GM12878 (cell line): ENCODE results near the gene FUNDC1. TPM values are rescaled to one million over a fixed set of nuclear protein-coding genes. Genes with fewer than 3 reads are reported as not detected.

Source experiments
- ATAC-seq: fragments of 200-7000 bp; cut with Tn5 transposase; 3 replicates; pipeline ENCODE4 v1.9.1; 2020; ENCODE audit warnings: mild to moderate bottlenecking, moderate library complexity
- BruUV-seq: library from RNA; stranded (reverse); fragments of 400-500 nt; replicated peaks from 2 replicates; lab custom pipeline; 2021; lab: Mats Ljungman, UMichigan
- CTCF ChIA-PET: fragments of 300-600 bp; sonication (Branson Sonifier 250); formaldehyde crosslinking; extraction: SDS; loops from one replicate; lab custom pipeline; 2021; ENCODE audit warnings: inconsistent platforms; lab: Yijun Ruan, JAX
- POLR2A ChIA-PET: fragments of 350-600 bp; formaldehyde crosslinking; extraction: SDS; loops from one replicate; lab custom pipeline; 2021; ENCODE audit warnings: inconsistent platforms; lab: Charles Lee
- RAD21 ChIA-PET: fragments of 300-600 bp; sonication (Branson Sonifier 250); formaldehyde crosslinking; loops from one replicate; lab custom pipeline; 2023; ENCODE audit warnings: antibody characterized with exemption; ENCODE audit not compliant: unreplicated experiment; lab: Charles Lee
- SMC1A ChIA-PET: fragments of 300-600 bp; sonication (Branson Sonifier 250); formaldehyde crosslinking; loops from one replicate; lab custom pipeline; 2023; ENCODE audit not compliant: unreplicated experiment, uncharacterized antibody; lab: Charles Lee
- DNase-seq: peaks from one replicate; pipeline ENCODE4 v3.0.0-alpha.2; 2011; ENCODE audit warnings: low read depth, low spot score
- FAIRE-seq: peaks from 3 replicates; lab custom pipeline; 2011; peaks lifted over from hg19 to GRCh38; lab: Jason Lieb, UNC
- H2AFZ ChIP-seq: 2 replicates; pipeline ENCODE4 v1.6.0; 2011; ENCODE audit warnings: low read depth, low read length, control low read depth; ENCODE audit not compliant: control insufficient read depth
- H3K27ac ChIP-seq: 2 replicates; pipeline ENCODE4 v1.5.1; 2011; ENCODE audit warnings: control low read depth; ENCODE audit not compliant: control insufficient read depth, insufficient read depth
- H3K27me3 ChIP-seq, 2 experiments: replicated peaks in 1 of 2; 2 replicates each; pipeline versions ENCODE4 v1.6.0 to v1.6.1; 2011; ENCODE audit warnings: low read length in 1 of 2; ENCODE audit not compliant: control insufficient read depth in 2 of 2, insufficient read depth in 2 of 2
- H3K36me3 ChIP-seq, 2 experiments: 2 replicates each; pipeline ENCODE4 v1.5.1; 2011; ENCODE audit warnings: low read length in 1 of 2; ENCODE audit not compliant: control insufficient read depth in 2 of 2, insufficient read depth in 2 of 2
- H3K4me1 ChIP-seq: 2 replicates; pipeline ENCODE4 v1.6.1; 2011; ENCODE audit warnings: mild to moderate bottlenecking, low read length, moderate library complexity, mixed read lengths; ENCODE audit not compliant: control insufficient read depth, insufficient read depth
- H3K4me2 ChIP-seq: 2 replicates; pipeline ENCODE4 v1.6.0; 2011; ENCODE audit warnings: control low read depth; ENCODE audit not compliant: control insufficient read depth, insufficient read depth
- H3K4me3 ChIP-seq: fragments of 200-600 bp; sonication (generic); 2 replicates; pipeline ENCODE4 v1.5.1; 2016
- H3K79me2 ChIP-seq: 2 replicates; pipeline ENCODE4 v1.6.0; 2011; ENCODE audit warnings: low read length; ENCODE audit not compliant: control insufficient read depth, insufficient read depth
- H3K9ac ChIP-seq: 2 replicates; pipeline ENCODE4 v1.8.0; 2011; ENCODE audit warnings: low read length, control low read depth, mixed read lengths; ENCODE audit not compliant: control insufficient read depth, insufficient read depth
- H3K9me3 ChIP-seq: replicated peaks from 3 replicates; pipeline ENCODE4 v1.5.1; 2011; ENCODE audit warnings: mild to moderate bottlenecking, low read length; ENCODE audit not compliant: control insufficient read depth, insufficient read depth
- H4K20me1 ChIP-seq: 2 replicates; pipeline ENCODE4 v1.6.0; 2011; ENCODE audit not compliant: control insufficient read depth, insufficient read depth
- FOS ChIP-seq: IDR thresholded peaks from 3 replicates; pipeline ENCODE4 v1.6.1; 2011; ENCODE audit warnings: borderline replicate concordance; ENCODE audit not compliant: insufficient read length; ENCODE audit errors: extremely low read depth
- JUND ChIP-seq: IDR thresholded peaks from 2 replicates; pipeline ENCODE4 v1.6.1; 2012; ENCODE audit warnings: low read depth, mild to moderate bottlenecking, low read length, improper control_type of control experiment, moderate library complexity
- KLF5 ChIP-seq: fragments of 450-650 bp; IDR thresholded peaks from 2 replicates; pipeline ENCODE4 v1.6.1; 2014; ENCODE audit warnings: mild to moderate bottlenecking; ENCODE audit not compliant: partially characterized antibody
- MYB ChIP-seq: fragments of 150-350 bp; IDR thresholded peaks from 2 replicates; pipeline ENCODE4 v1.6.1; 2014; ENCODE audit warnings: mild to moderate bottlenecking, low read depth, low read length, borderline replicate concordance
- NBN ChIP-seq: fragments of 450-650 bp; IDR thresholded peaks from 2 replicates; pipeline ENCODE4 v1.6.1; 2016
- NRF1 ChIP-seq: conservative IDR thresholded peaks from 2 replicates; pipeline ENCODE4 v1.6.1; 2011; ENCODE audit warnings: mild to moderate bottlenecking, low read depth, low read length, improper control_type of control experiment
- SREBF1 ChIP-seq: IDR thresholded peaks from 2 replicates; pipeline ENCODE4 v1.6.1; 2012; ENCODE audit warnings: mild to moderate bottlenecking, low read length
- TAF1 ChIP-seq: IDR thresholded peaks from 2 replicates; pipeline ENCODE4 v1.6.1; 2011; ENCODE audit warnings: mild to moderate bottlenecking, low read depth, low read length, borderline replicate concordance
- ZSCAN29 ChIP-seq: fragments of 450-650 bp; IDR thresholded peaks from 2 replicates; pipeline ENCODE4 v1.6.1; 2017; ENCODE audit warnings: mild to moderate bottlenecking, moderate library complexity
- WGBS: methylation state at CpG from one replicate; pipeline ENCODE4 v1.1.6; 2016; ENCODE audit warnings: low lambda C conversion rate; ENCODE audit not compliant: insufficient replicate concordance, insufficient coverage; ENCODE audit errors: missing lambda C conversion rate; 5-methylcytosine and 5-hydroxymethylcytosine counted together
- in situ Hi-C: fragments of 300-500 bp; cut with MboI; formaldehyde crosslinking; loops from 9 replicates; pipeline ENCODE4 v1.14.3; 2018; ENCODE audit warnings: mixed read lengths
- intact Hi-C: fragments of 100-400 bp; cut with micrococcal nuclease; formaldehyde crosslinking; loops from one replicate; pipeline ENCODE4 v1.14.2; 2022; ENCODE audit not compliant: unreplicated experiment
- polyA plus RNA-seq, 11 experiments: library from polyadenylated mRNA; depleted of rRNA in 4 of 11; unstranded in 6 of 11; stranded (reverse) in 5 of 11; fragments of >200 nt; fragmentation: Nextera tagmentation in 4 of 11; fragmentation: Illumina TruSeq in 1 of 11; extraction: Ambion mirVana in 4 of 11; extraction: Trizol in 1 of 11; gene quantifications; 1 replicate in 1 of 11; 2 replicates in 10 of 11; pipeline versions ENCODE4 v1.2.1 to v1.2.3, GENCODE V29; 2011 to 2016; ENCODE audit warnings: inconsistent platforms in 2 of 11, missing spikeins in 2 of 11, low read depth in 1 of 11
- total RNA-seq, 4 experiments: library from RNA; depleted of rRNA in 3 of 4; stranded (reverse); fragments of >200 nt in 3 of 4; fragmentation: Illumina TruSeq in 1 of 4; extraction: Trizol in 1 of 4; gene quantifications; 2 replicates each; pipeline versions ENCODE4 v1.2.1 to v1.2.3, GENCODE V29; 2013 to 2021
- TF ChIP-seq, protein P1 (sequence below): IDR thresholded peaks from 2 replicates; pipeline ENCODE4 v1.6.1; 2012; ENCODE audit warnings: mild to moderate bottlenecking, low read depth, low read length
- TF ChIP-seq, protein P2 (sequence below): IDR thresholded peaks from 2 replicates; pipeline ENCODE4 v1.6.1; 2012; ENCODE audit warnings: low read length, inconsistent platforms
- TF ChIP-seq, protein P3 (sequence below): fragments of 450-650 bp; IDR thresholded peaks from 2 replicates; pipeline ENCODE4 v1.6.1; 2017; ENCODE audit warnings: mild to moderate bottlenecking

FUNDC1 gene
- total and polyA plus RNA-seq, 10 of the 15 experiments (the other 5 are each of a cell fraction or from before 2014, with no cell fraction given): 10.0 to 25.1 (median 16.8) TPM

DNA sequence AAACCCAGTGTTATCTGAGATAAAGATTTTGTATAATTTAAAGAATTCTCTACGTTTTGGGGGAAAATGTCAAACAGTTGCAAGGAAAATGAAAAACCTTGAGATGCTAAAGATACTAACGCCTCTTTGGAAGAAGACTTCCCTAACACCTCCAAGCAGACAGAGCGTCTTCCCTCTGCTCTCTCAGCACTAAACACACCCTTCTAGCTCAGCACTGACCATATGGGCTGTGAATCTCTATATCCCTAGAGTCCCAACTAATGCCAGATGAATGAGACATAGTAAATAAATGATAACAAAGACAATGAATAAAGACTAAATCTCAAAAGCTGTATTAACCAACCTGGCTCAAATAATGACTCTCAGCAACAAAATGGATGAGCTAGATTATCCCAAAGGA is 13.3 kb downstream of the FUNDC1 start:
- SMC1A ChIA-PET: interaction anchor here (1.2 kb wide), 1 partner anchor 9 kb away, joined by 4 read pairs; no protein-coding TSS in a partner anchor
- H3K4me3 ChIP-seq: no peak overlapping the region
- BruUV-seq: no TSS peak
- H3K9ac ChIP-seq: no peak overlapping the region
- in situ Hi-C loops: no loop called here
- WGBS: 72% methylated on average over 3 of the region's 3 CpGs
- TF ChIP-seq SREBF1 (no peak), JUND (no peak)
- no peak for DNase-seq
- no peak overlapping the region for H3K27ac ChIP-seq
- no peaks in the 10 kb centered on the region for H3K27me3 ChIP-seq
- intact Hi-C loops: no loop called here
- ATAC-seq: no peak
- no peaks in the 10 kb centered on the region for H4K20me1 ChIP-seq
- H3K4me2 ChIP-seq: no peak overlapping the region
- RAD21 ChIA-PET: no interaction called here
- POLR2A ChIA-PET: no interaction called here
- no peak for FAIRE-seq
- H3K9me3 ChIP-seq: no peaks in the 10 kb centered on the region
- CTCF ChIA-PET: no interaction called here
- H3K79me2 ChIP-seq: no peaks in the 10 kb centered on the region
- H3K4me1 ChIP-seq: no peaks in the 10 kb centered on the region
- H3K36me3 ChIP-seq: no peaks in the 10 kb centered on the region
- H2AFZ ChIP-seq: no peak overlapping the region

DNA sequence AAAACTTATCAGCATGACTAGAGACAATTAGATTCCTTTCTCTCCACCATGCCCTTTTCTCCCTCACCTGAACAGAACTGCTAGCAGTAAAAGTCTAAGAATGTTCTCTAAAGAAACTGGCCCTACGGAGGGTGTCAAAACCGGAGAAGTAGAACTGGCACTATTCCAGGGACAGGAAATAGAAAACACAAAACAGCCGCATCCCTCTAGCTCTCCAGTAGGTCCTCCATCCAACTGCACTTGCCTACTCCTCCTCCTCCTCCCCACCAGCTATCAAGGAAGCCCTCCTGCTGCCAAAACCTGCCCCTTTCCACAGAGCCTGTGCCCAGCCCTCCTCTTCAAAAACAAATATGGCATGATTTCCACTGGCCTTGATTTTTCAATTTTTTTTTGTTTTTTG is 28.4 kb downstream of the FUNDC1 start:
- H3K79me2 ChIP-seq: no peaks in the 10 kb centered on the region
- in situ Hi-C loops (no loop called here), intact Hi-C loops (no loop called here)
- DNase-seq (no peak), ATAC-seq (no peak), FAIRE-seq (no peak)
- SMC1A ChIA-PET: interaction anchor here (0.6 kb wide), 1 partner anchor 668 kb away, joined by 4 read pairs; no protein-coding TSS in a partner anchor
- no peaks in the 10 kb centered on the region for H4K20me1 ChIP-seq
- 65% methylated on average over 3 of the region's 3 CpGs for WGBS
- H3K36me3 ChIP-seq: no peaks in the 10 kb centered on the region
- H3K4me1 ChIP-seq: no peaks in the 10 kb centered on the region
- H2AFZ ChIP-seq: no peak overlapping the region
- no peak overlapping the region for H3K27ac ChIP-seq
- no TSS peak for BruUV-seq
- RAD21 ChIA-PET: no interaction called here
- H3K4me2 ChIP-seq: no peak overlapping the region
- POLR2A ChIA-PET: no interaction called here
- H3K9ac ChIP-seq: no peak overlapping the region
- H3K9me3 ChIP-seq: no peaks in the 10 kb centered on the region
- no peak overlapping the region for H3K4me3 ChIP-seq
- CTCF ChIA-PET: no interaction called here
- H3K27me3 ChIP-seq: no peaks in the 10 kb centered on the region
- TF ChIP-seq FOS: no peak
- no peak for TF ChIP-seq TAF1
- no peak for TF ChIP-seq NRF1
- TF ChIP-seq, protein P1, sequence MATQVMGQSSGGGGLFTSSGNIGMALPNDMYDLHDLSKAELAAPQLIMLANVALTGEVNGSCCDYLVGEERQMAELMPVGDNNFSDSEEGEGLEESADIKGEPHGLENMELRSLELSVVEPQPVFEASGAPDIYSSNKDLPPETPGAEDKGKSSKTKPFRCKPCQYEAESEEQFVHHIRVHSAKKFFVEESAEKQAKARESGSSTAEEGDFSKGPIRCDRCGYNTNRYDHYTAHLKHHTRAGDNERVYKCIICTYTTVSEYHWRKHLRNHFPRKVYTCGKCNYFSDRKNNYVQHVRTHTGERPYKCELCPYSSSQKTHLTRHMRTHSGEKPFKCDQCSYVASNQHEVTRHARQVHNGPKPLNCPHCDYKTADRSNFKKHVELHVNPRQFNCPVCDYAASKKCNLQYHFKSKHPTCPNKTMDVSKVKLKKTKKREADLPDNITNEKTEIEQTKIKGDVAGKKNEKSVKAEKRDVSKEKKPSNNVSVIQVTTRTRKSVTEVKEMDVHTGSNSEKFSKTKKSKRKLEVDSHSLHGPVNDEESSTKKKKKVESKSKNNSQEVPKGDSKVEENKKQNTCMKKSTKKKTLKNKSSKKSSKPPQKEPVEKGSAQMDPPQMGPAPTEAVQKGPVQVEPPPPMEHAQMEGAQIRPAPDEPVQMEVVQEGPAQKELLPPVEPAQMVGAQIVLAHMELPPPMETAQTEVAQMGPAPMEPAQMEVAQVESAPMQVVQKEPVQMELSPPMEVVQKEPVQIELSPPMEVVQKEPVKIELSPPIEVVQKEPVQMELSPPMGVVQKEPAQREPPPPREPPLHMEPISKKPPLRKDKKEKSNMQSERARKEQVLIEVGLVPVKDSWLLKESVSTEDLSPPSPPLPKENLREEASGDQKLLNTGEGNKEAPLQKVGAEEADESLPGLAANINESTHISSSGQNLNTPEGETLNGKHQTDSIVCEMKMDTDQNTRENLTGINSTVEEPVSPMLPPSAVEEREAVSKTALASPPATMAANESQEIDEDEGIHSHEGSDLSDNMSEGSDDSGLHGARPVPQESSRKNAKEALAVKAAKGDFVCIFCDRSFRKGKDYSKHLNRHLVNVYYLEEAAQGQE: no peak
- no peak for TF ChIP-seq ZSCAN29
- TF ChIP-seq, protein P2, sequence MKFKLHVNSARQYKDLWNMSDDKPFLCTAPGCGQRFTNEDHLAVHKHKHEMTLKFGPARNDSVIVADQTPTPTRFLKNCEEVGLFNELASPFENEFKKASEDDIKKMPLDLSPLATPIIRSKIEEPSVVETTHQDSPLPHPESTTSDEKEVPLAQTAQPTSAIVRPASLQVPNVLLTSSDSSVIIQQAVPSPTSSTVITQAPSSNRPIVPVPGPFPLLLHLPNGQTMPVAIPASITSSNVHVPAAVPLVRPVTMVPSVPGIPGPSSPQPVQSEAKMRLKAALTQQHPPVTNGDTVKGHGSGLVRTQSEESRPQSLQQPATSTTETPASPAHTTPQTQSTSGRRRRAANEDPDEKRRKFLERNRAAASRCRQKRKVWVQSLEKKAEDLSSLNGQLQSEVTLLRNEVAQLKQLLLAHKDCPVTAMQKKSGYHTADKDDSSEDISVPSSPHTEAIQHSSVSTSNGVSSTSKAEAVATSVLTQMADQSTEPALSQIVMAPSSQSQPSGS: no peak
- no peak for TF ChIP-seq KLF5
- TF ChIP-seq MYB: no peak
- no peak for TF ChIP-seq NBN
- TF ChIP-seq, protein P3, sequence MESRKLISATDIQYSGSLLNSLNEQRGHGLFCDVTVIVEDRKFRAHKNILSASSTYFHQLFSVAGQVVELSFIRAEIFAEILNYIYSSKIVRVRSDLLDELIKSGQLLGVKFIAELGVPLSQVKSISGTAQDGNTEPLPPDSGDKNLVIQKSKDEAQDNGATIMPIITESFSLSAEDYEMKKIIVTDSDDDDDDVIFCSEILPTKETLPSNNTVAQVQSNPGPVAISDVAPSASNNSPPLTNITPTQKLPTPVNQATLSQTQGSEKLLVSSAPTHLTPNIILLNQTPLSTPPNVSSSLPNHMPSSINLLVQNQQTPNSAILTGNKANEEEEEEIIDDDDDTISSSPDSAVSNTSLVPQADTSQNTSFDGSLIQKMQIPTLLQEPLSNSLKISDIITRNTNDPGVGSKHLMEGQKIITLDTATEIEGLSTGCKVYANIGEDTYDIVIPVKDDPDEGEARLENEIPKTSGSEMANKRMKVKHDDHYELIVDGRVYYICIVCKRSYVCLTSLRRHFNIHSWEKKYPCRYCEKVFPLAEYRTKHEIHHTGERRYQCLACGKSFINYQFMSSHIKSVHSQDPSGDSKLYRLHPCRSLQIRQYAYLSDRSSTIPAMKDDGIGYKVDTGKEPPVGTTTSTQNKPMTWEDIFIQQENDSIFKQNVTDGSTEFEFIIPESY: no peak
